A673 (cell line): ENCODE measurements around the gene ORMDL2. TPM values are rescaled to one million over a fixed set of nuclear protein-coding genes. Genes with fewer than 3 reads are reported as not detected.

Experiments used
- BruUV-seq: library from RNA; stranded (reverse); fragments of 400-500 nt; replicated peaks from 2 replicates; lab custom pipeline; 2021; lab: Mats Ljungman, UMichigan
- CTCF ChIA-PET: fragments of 300-600 bp; sonication (Branson Sonifier 250); formaldehyde crosslinking; loops from one replicate; lab custom pipeline; 2022; ENCODE audit warnings: antibody characterized with exemption; lab: Charles Lee
- POLR2A ChIA-PET: fragments of 300-600 bp; sonication (Branson Sonifier 250); formaldehyde crosslinking; loops from one replicate; lab custom pipeline; 2022; ENCODE audit warnings: antibody characterized with exemption; ENCODE audit not compliant: low non-redundant PET; lab: Charles Lee
- DNase-seq: peaks from one replicate; pipeline ENCODE4 v3.0.0-alpha.2; 2015; ENCODE audit warnings: low spot score
- H3K27ac ChIP-seq: fragments of 200-600 bp; sonication (generic); 2 replicates; pipeline ENCODE4 v1.5.1; 2016; ENCODE audit warnings: mixed run types, low read depth, mild to moderate bottlenecking, mixed read lengths, antibody characterized with exemption, low read length; ENCODE audit not compliant: poor library complexity, severe bottlenecking
- H3K27me3 ChIP-seq: fragments of 200-600 bp; sonication (generic); replicated peaks from 2 replicates; pipeline ENCODE4 v1.6.1; 2017; ENCODE audit warnings: mixed run types, low read depth, mild to moderate bottlenecking, mixed read lengths, antibody characterized with exemption, low read length; ENCODE audit not compliant: insufficient read depth, poor library complexity
- H3K36me3 ChIP-seq: fragments of 200-600 bp; sonication (generic); 2 replicates; pipeline ENCODE4 v1.6.1; 2016; ENCODE audit warnings: mixed run types, mild to moderate bottlenecking, mixed read lengths, antibody characterized with exemption, low read length; ENCODE audit not compliant: insufficient read depth, poor library complexity, severe bottlenecking
- H3K4me1 ChIP-seq: fragments of 200-600 bp; sonication (generic); 2 replicates; pipeline ENCODE4 v1.6.1; 2017; ENCODE audit warnings: mixed run types, mild to moderate bottlenecking, mixed read lengths, antibody characterized with exemption, low read length; ENCODE audit not compliant: insufficient read depth, poor library complexity, severe bottlenecking
- H3K4me3 ChIP-seq: fragments of 200-600 bp; sonication (generic); 2 replicates; pipeline ENCODE4 v1.5.1; 2016; ENCODE audit warnings: low read depth, mixed run types, mild to moderate bottlenecking, mixed read lengths, low read length; ENCODE audit not compliant: poor library complexity, severe bottlenecking
- H3K9me3 ChIP-seq: fragments of 200-600 bp; sonication (generic); 2 replicates; pipeline ENCODE4 v1.6.1; 2016; ENCODE audit warnings: mixed run types, low read depth, mild to moderate bottlenecking, mixed read lengths, antibody characterized with exemption, low read length; ENCODE audit not compliant: poor library complexity, severe bottlenecking
- CTCF ChIP-seq: fragments of 300-800, 200-600 bp; sonication (generic); conservative IDR thresholded peaks from 2 replicates; pipeline ENCODE4 v1.5.1; 2017; ENCODE audit warnings: low read depth, mild to moderate bottlenecking, antibody characterized with exemption, low read length, moderate library complexity, mixed read lengths
- EZH2 ChIP-seq: fragments of 200-600 bp; sonication (generic); IDR thresholded peaks from 2 replicates; pipeline ENCODE4 v1.6.1; 2017; ENCODE audit warnings: borderline replicate concordance, low read depth, mild to moderate bottlenecking, mixed read lengths, antibody characterized with exemption, low read length; ENCODE audit not compliant: poor library complexity, severe bottlenecking
- intact Hi-C: fragments of 100-400 bp; cut with micrococcal nuclease; formaldehyde crosslinking; loops from one replicate; pipeline ENCODE4 v1.10.0; 2022; ENCODE audit not compliant: unreplicated experiment
- total RNA-seq: library from RNA; stranded (reverse); gene quantifications from 2 replicates; pipeline ENCODE4 v1.2.3, GENCODE V29; 2021

The ORMDL2 gene
- total RNA-seq, 1 experiment from 2014 or later = 32.3 TPM

GRCh38 chr12:55849616-55850343 lies 31.9 kb downstream of the ORMDL2 start:
- DNase-seq = no peak
- H3K36me3 ChIP-seq = no peaks in the 10 kb centered on the region
- no TSS peak for BruUV-seq
- TF ChIP-seq EZH2 (no peak), CTCF (no peak)
- CTCF ChIA-PET = no interaction called here
- intact Hi-C loops = no loop called here
- no peaks in the 10 kb centered on the region for H3K9me3 ChIP-seq
- POLR2A ChIA-PET = no interaction called here
- no peak overlapping the region for H3K27ac ChIP-seq
- H3K4me3 ChIP-seq = no peak overlapping the region
- no peaks in the 10 kb centered on the region for H3K27me3 ChIP-seq
- H3K4me1 ChIP-seq = peaks cover 17% of the 10 kb centered on the region

GRCh38 chr12:55850401-55850800 lies 32.6 kb downstream of the ORMDL2 start:
- no peak for DNase-seq
- Histone ChIP-seq H3K9me3 (no peaks in the 10 kb centered on the region), H3K36me3 (no peaks in the 10 kb centered on the region), H3K27me3 (no peaks in the 10 kb centered on the region), H3K4me3 (no peak overlapping the region), H3K4me1 (peaks cover 17% of the 10 kb centered on the region), H3K27ac (no peak overlapping the region)
- ChIA-PET POLR2A (no interaction called here), CTCF (no interaction called here)
- TF ChIP-seq EZH2 (no peak), CTCF (no peak)
- intact Hi-C loops = no loop called here
- BruUV-seq = no TSS peak

GRCh38 chr12:55850893-55851292 lies 33.1 kb downstream of the ORMDL2 start:
- Histone ChIP-seq H3K4me3 (no peak overlapping the region), H3K27ac (no peak overlapping the region), H3K4me1 (peaks cover 12% of the 10 kb centered on the region), H3K27me3 (no peaks in the 10 kb centered on the region), H3K36me3 (no peaks in the 10 kb centered on the region), H3K9me3 (no peaks in the 10 kb centered on the region)
- ChIA-PET CTCF (interaction anchor here (0.6 kb wide), 1 partner anchor 27 kb away, joined by 3 read pairs; no protein-coding TSS in a partner anchor), POLR2A (no interaction called here)
- BruUV-seq = no TSS peak
- DNase-seq = no peak
- intact Hi-C loops = no loop called here
- TF ChIP-seq EZH2 = no peak
- TF ChIP-seq CTCF = no peak
